Pancreas (tissue), 10 donors: ENCODE measurements around the gene MYO3A. TPM values are rescaled to one million over a fixed set of nuclear protein-coding genes. Genes with fewer than 3 reads are reported as not detected.

Experiments used
- ATAC-seq, 4 donors: fragments of 200-7000 bp; cut with Tn5 transposase; one replicate each; pipeline versions ENCODE4 v1.8.0 to v1.9.1; 2020; ENCODE audit warnings: mild to moderate bottlenecking in 4 of 4, moderate library complexity in 4 of 4
- DNase-seq, 6 donors: peaks; one replicate each; pipeline ENCODE4 v3.0.0-alpha.2; 2020
- FAIRE-seq: peaks from 2 replicates; lab custom pipeline; 2012; peaks lifted over from hg19 to GRCh38; lab: Jason Lieb, UNC
- H3K27ac ChIP-seq, 4 donors: fragments of 200-600 bp; sonication (generic); 1 replicate in 3 of 4; 2 replicates in 1 of 4; pipeline versions ENCODE4 v1.5.0 to v1.8.0; 2020
- H3K27me3 ChIP-seq, 4 donors: fragments of 200-600 bp; one replicate each; pipeline ENCODE4 v1.8.0; 2021
- H3K36me3 ChIP-seq, 3 donors: fragments of 200-600 bp; sonication (generic) in 1 of 3; one replicate each; pipeline versions ENCODE4 v1.5.0 to v1.8.0; 2020 to 2021
- H3K4me1 ChIP-seq, 3 donors: fragments of 200-600 bp; one replicate each; pipeline ENCODE4 v1.8.0; 2021
- H3K4me3 ChIP-seq, 4 donors: fragments of 200-600 bp; sonication (generic) in 2 of 4; one replicate each; pipeline versions ENCODE4 v1.5.0 to v1.8.0; 2020 to 2021
- H3K9me3 ChIP-seq, 4 donors: fragments of 200-600 bp; one replicate each; pipeline ENCODE4 v1.8.0; 2021
- WGBS, 2 donors: extraction: QIAGEN DNeasy Blood & Tissue Kit; methylation state at CpG; one replicate each; pipeline ENCODE4 v1.1.7; 2013; 5-methylcytosine and 5-hydroxymethylcytosine counted together
- intact Hi-C, 3 donors: fragments of 100-400 bp; cut with DNase I; formaldehyde crosslinking; loops; one replicate each; pipeline versions ENCODE4 v1.11.1 to v1.14.2; 2022
- polyA plus RNA-seq, 2 donors: library from polyadenylated mRNA; stranded (reverse); fragments of 200-250 nt; gene quantifications; one replicate each; pipeline ENCODE4 v1.2.3, GENCODE V29; 2013
- total RNA-seq, 6 donors: library from RNA; stranded (reverse); fragmentation: NEBNext Ultra II Directional in 4 of 6; extraction: Animal tissue kit (Norgen Biotek cat#: 25700) in 4 of 6; gene quantifications; one replicate each; pipeline versions ENCODE4 v1.2.1 to v1.2.4, GENCODE V29; 2021 to 2023
- TF ChIP-seq, protein P1 (sequence below), 4 donors: fragments of 200-600 bp; sonication (generic) in 3 of 4; IDR thresholded peaks; one replicate each; pipeline versions ENCODE4 v1.5.0 to v1.8.0; 2021; ENCODE audit warnings: antibody characterized with exemption in 4 of 4
- donor health status: healthy with polysubstance abuse.
- donor health status: DM: no; HTN: no; CAD: no; lungs with moderate emphysema.
- donor health status: DM: no; HTN: no; CAD: no.
- donor health status: control.
- donor health status: control.
- donor health status: Bipolar disorder and iron deficiency.
- donor health status: DM: yes; HTN: yes; CAD: no.
- donor health status: DM: no; HTN: no; CAD: no.
- donor health status: DM: no; HTN: no; CAD: no.
- donor health status: DM: yes; HTN: yes; CAD: no.

MYO3A gene
- total and polyA plus RNA-seq, 8 donors: 0.85 to 14.3 (median 1.9) TPM

DNA sequence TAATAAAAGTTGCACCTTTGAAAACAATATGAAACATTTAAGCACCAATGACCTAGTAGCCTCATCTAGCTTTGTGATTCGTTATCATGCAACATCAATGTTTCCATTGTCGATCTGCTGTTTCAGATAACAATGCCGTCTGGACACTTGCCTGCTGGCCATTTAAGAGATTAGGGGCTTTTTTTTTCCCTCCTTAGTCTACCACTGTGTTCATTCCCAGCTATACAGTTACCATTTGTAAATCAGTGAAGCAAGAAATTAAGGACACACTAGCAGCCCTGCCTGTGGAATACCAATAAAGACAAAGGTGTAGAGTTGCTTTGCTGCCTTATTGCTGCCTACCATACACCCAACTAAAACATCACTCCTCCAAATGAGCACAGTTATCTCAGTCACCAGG, 37.6 kb upstream of the MYO3A start:
- Histone ChIP-seq H3K9me3 (no peaks in the 10 kb centered on the region), H3K36me3 (no peaks in the 10 kb centered on the region), H3K27ac (no peak overlapping the region), H3K4me1 (no peaks in the 10 kb centered on the region), H3K27me3 (no peaks in the 10 kb centered on the region), H3K4me3 (no peak overlapping the region)
- 15 to 26% methylated on average over 3 of the region's 3 CpGs for WGBS, 2 donors
- intact Hi-C loops: no loop called here
- DNase-seq: no peak
- TF ChIP-seq, protein P1, sequence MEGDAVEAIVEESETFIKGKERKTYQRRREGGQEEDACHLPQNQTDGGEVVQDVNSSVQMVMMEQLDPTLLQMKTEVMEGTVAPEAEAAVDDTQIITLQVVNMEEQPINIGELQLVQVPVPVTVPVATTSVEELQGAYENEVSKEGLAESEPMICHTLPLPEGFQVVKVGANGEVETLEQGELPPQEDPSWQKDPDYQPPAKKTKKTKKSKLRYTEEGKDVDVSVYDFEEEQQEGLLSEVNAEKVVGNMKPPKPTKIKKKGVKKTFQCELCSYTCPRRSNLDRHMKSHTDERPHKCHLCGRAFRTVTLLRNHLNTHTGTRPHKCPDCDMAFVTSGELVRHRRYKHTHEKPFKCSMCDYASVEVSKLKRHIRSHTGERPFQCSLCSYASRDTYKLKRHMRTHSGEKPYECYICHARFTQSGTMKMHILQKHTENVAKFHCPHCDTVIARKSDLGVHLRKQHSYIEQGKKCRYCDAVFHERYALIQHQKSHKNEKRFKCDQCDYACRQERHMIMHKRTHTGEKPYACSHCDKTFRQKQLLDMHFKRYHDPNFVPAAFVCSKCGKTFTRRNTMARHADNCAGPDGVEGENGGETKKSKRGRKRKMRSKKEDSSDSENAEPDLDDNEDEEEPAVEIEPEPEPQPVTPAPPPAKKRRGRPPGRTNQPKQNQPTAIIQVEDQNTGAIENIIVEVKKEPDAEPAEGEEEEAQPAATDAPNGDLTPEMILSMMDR (IDR thresholded peaks at IDR 0.05): no peak
- no peak for ATAC-seq
- no peak for FAIRE-seq

DNA sequence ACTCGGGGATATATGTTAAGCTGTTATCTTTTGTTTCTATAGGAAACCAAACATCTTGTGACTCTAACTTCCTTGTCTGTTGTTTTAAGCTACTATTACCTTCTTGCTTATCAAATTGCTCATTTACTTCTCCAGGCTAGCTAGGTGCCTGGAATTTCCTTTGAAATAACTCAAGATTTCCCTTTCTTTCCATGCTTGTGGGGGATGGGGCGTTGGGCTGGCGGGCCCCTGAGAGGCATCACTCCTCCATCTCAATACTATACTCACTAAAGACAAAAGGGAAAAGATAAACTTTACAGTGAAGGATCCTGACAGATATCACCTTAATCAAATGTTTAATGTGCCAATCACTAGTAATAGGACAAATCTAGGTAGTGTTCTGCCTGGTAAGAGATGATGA, 34.7 kb upstream of the MYO3A start:
- DNase-seq: no peak

DNA sequence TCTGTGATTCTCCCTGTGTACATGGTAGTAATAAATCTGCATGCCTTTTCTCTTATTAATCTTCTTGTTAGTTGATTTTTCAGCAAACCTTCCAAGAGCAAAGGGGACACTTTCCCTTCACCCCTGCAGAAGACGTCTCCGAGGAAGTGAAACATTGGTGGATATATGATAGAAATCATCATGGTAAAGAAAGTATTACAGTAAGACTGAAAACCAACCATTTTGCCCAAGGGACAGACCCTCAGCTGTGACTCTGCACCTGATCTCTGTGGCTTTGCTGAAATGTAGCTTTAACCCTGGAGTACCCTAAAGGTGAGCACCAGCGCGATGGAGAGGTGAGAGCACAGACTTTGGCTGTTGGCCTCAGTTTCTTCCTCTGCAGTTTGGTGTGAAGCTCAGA, 32.8 kb upstream of the MYO3A start:
- DNase-seq (no peak), FAIRE-seq (no peak), ATAC-seq (no peak)
- Histone ChIP-seq H3K4me1 (no peaks in the 10 kb centered on the region), H3K27ac (no peak overlapping the region), H3K9me3 (no peaks in the 10 kb centered on the region), H3K4me3 (no peak overlapping the region), H3K36me3 (no peaks in the 10 kb centered on the region), H3K27me3 (no peaks in the 10 kb centered on the region)
- intact Hi-C loops: no loop called here
- TF ChIP-seq, protein P1 (IDR thresholded peaks at IDR 0.05): no peak
- 86 to 90% methylated on average over 4 of the region's 4 CpGs for WGBS, 2 donors

More for the DNA sequence above, 34.7 kb upstream of the MYO3A start:
- 58 to 60% methylated on average over 3 of the region's 3 CpGs for whole genome bisulfite sequencing, 2 donors
- TF ChIP-seq, protein P1 (IDR thresholded peaks at IDR 0.05): no peak
- no peaks in the 10 kb centered on the region for H3K9me3 ChIP-seq
- no peaks in the 10 kb centered on the region for H3K4me1 ChIP-seq
- H3K27me3 ChIP-seq: no peaks in the 10 kb centered on the region
- ATAC-seq: no peak
- no peak overlapping the region for H3K27ac ChIP-seq
- intact Hi-C loops: no loop called here
- no peak overlapping the region for H3K4me3 ChIP-seq
- no peak for FAIRE-seq
- no peaks in the 10 kb centered on the region for H3K36me3 ChIP-seq

DNA sequence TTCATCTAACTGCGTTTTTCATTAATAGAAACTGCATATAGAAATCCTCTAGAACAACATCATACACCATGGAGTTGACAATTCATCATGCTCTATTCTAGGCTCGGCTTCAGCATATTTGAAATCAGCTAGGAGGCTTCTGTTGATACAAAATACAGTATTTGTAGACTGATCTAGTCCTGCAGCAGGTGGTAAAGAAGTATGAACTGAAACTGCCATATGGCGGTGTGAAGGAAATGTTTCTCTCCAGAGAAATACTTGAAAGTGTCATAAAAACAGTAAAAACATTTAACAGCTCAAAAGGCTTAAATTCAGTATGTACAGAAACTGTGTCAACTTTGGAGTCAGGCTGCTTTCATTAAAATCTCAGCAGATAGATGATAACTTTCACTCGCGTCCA, 32.0 kb upstream of the MYO3A start:
- Histone ChIP-seq H3K36me3 (no peaks in the 10 kb centered on the region), H3K4me3 (no peak overlapping the region), H3K4me1 (no peaks in the 10 kb centered on the region), H3K27me3 (no peaks in the 10 kb centered on the region), H3K9me3 (no peaks in the 10 kb centered on the region), H3K27ac (no peak overlapping the region)
- no peak for DNase-seq
- TF ChIP-seq, protein P1 (IDR thresholded peaks at IDR 0.05): no peak
- FAIRE-seq: no peak
- intact Hi-C loops: no loop called here
- WGBS, 2 donors: 74 to 80% methylated on average over 5 of the region's 5 CpGs
- no peak for ATAC-seq

DNA sequence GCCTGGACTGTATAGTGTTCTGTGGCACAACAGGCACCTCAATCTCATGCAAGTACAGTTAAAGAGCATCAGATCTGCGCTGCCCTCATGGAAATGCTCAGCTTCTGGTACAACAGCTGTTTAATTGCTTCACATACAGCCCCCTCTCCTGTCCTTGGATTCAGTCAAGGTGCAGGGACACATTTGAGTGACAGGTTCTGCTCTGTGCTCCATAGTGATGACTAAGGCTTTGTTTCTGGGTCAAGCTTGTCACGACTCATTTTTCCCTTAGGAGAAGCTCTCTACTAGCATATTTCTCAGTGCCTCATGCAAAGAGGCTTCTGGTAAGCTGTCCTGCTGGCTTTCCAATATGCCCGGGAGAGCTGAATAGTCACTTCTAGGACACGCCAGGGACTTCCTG, 26.8 kb upstream of the MYO3A start:
- no peak for DNase-seq
- no peak for FAIRE-seq
- H3K36me3 ChIP-seq: no peaks in the 10 kb centered on the region
- no peaks in the 10 kb centered on the region for H3K9me3 ChIP-seq
- H3K4me1 ChIP-seq: no peaks in the 10 kb centered on the region
- H3K27me3 ChIP-seq: no peaks in the 10 kb centered on the region
- no peak for ATAC-seq
- TF ChIP-seq, protein P1 (IDR thresholded peaks at IDR 0.05): no peak
- WGBS, 2 donors: 49 to 68% methylated on average over 4 of the region's 4 CpGs
- H3K27ac ChIP-seq: no peak overlapping the region
- H3K4me3 ChIP-seq: no peak overlapping the region
- intact Hi-C loops: no loop called here
